IPS DF 6.9 (cell line): ENCODE data around the gene CHCHD6.

Experiments used
- DNase-seq: peaks from one replicate; pipeline ENCODE4 v3.0.0-alpha.2; 2013; ENCODE audit warnings: low read depth, low spot score
- H3K27ac ChIP-seq: one replicate; pipeline ENCODE4 v1.5.1; 2013; ENCODE audit warnings: low read length, control low read depth
- H3K27me3 ChIP-seq: 2 replicates; pipeline ENCODE4 v1.6.1; 2013; ENCODE audit warnings: mild to moderate bottlenecking, low read length; ENCODE audit not compliant: control insufficient read depth, insufficient read depth
- H3K36me3 ChIP-seq: 2 replicates; pipeline ENCODE4 v1.6.1; 2013; ENCODE audit warnings: low read length; ENCODE audit not compliant: control insufficient read depth, insufficient read depth
- H3K4me1 ChIP-seq: 2 replicates; pipeline ENCODE4 v1.6.1; 2013; ENCODE audit warnings: low read length; ENCODE audit not compliant: control insufficient read depth, insufficient read depth
- H3K4me3 ChIP-seq: 2 replicates; pipeline ENCODE4 v1.5.1; 2013; ENCODE audit warnings: mild to moderate bottlenecking, low read length
- H3K9me3 ChIP-seq: 2 replicates; pipeline ENCODE4 v1.6.1; 2013; ENCODE audit warnings: low read length, inconsistent platforms; ENCODE audit not compliant: control insufficient read depth, insufficient read depth
- WGBS: extraction: QIAGEN DNeasy Blood & Tissue Kit; methylation state at CpG from one replicate; pipeline ENCODE4 v1.1.7; 2013; ENCODE audit warnings: mixed read lengths, missing lambda C conversion rate; ENCODE audit not compliant: insufficient read length, insufficient coverage; 5-methylcytosine and 5-hydroxymethylcytosine counted together

CHCHD6 gene

DNA sequence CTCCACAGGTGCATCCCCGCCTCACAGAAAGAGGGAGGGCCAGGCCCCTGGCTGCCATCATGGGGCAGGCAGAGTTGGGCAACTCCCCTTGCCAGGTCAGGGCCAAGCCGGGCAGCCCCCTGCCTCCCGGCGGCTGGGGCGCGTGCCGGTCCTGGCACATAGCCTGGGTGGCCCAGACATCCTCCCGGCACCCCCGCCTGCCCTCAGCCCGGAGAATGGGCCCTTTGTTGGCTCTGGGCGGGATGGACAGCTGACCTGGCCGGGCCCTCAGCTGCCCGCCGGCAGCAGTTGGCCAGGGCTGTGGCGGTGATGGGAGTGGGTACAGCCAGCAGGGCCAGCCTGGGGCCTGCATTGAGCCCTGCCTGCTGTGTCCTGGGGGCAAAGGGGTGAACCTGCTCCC, 295.3 kb downstream of the CHCHD6 start:
- no peak for DNase-seq
- Histone ChIP-seq H3K36me3 (no peaks in the 10 kb centered on the region), H3K4me1 (peaks cover 11% of the 10 kb centered on the region), H3K27ac (no peak overlapping the region), H3K9me3 (no peaks in the 10 kb centered on the region), H3K4me3 (no peak overlapping the region), H3K27me3 (no peaks in the 10 kb centered on the region)
- no CpG with 5 or more reads among the region's 15 CpGs for WGBS

- DNase-seq: no peak
- peaks cover 11% of the 10 kb centered on the region for H3K4me1 ChIP-seq
- H3K27ac ChIP-seq: no peak overlapping the region
- H3K4me3 ChIP-seq: no peak overlapping the region
- no CpG with 5 or more reads among the region's 15 CpGs for WGBS
- H3K27me3 ChIP-seq: no peaks in the 10 kb centered on the region
- H3K9me3 ChIP-seq: no peaks in the 10 kb centered on the region
- H3K36me3 ChIP-seq: no peaks in the 10 kb centered on the region; the same call in 1 of the 2 replicates
Measured at GRCh38 chr3:127000119-127000518, 296.1 kb downstream of the CHCHD6 start.

- no CpG with 5 or more reads among the region's 12 CpGs for WGBS
- Histone ChIP-seq H3K4me1 (peaks cover 11% of the 10 kb centered on the region), H3K27ac (no peak overlapping the region), H3K4me3 (no peak overlapping the region), H3K27me3 (no peaks in the 10 kb centered on the region), H3K36me3 (no peaks in the 10 kb centered on the region; the same call in 1 of the 2 replicates), H3K9me3 (no peaks in the 10 kb centered on the region)
- DNase-seq: no peak
Measured at GRCh38 chr3:127000761-127001160, 296.7 kb downstream of the CHCHD6 start.

GRCh38 chr3:127001486-127002194, 297.6 kb downstream of the CHCHD6 start:
- H3K27ac ChIP-seq: no peak overlapping the region

DNA sequence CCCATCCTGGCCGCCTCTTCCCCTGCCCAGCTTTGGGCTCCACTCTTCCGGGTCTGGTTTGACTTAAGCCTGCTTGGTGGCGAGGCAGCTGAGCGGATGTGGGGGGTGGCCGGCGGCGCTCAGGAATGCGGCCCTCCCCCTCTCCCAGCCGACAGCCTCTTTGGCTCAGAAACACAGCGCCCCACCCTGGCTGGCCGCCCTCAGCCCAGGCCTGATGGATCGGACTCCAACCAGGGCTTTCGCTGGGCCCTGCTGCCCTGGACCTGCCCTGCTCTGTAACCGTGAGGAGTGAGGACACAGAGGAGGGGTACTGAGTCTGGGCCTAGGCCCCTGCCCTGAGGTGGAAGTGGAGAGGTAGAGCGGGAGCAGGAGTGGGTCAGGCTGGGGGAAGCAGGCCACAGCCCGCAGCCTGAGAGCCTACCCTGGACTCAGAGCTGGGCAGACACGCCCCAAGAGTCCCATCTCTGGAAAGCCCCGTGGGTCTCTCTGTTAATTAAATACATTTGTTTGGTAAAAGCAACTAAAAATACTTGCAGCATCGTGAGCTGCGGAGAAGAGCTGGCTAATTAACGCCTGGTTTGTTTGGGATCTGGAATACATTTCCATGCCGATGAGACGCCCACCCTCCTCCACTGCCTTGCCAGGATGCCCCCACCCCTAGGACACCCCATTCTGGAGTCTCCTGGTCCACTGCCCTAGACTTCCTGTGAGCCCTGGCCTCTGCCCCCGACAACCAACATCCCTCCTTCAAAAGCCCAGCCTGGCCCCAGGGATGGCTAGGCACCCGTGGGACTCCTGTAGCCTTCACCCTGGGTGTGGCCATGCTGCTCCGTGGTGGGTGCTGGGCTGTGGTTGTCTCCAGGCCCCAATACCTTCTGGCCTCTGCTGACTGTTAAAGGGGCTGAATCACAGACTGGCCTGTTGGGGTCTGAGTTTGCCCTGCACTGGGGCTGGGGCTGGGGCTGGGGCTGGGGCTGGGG, 298.4 kb downstream of the CHCHD6 start:
- H3K36me3 ChIP-seq: peaks cover 3% of the 10 kb centered on the region
- H3K9me3 ChIP-seq: no peaks in the 10 kb centered on the region
- no peak overlapping the region for H3K27ac ChIP-seq
- WGBS: no CpG with 5 or more reads among the region's 26 CpGs
- no peak overlapping the region for H3K4me3 ChIP-seq
- peak; percentile 70 for DNase-seq
- peaks cover 11% of the 10 kb centered on the region for H3K4me1 ChIP-seq
- no peaks in the 10 kb centered on the region for H3K27me3 ChIP-seq

More at GRCh38 chr3:127001486-127002194, 297.6 kb downstream of the CHCHD6 start:
- no peaks in the 10 kb centered on the region for H3K9me3 ChIP-seq
- peaks cover 3% of the 10 kb centered on the region; the same call in 1 of the 2 replicates for H3K36me3 ChIP-seq
- no peak for DNase-seq
- WGBS: no CpG with 5 or more reads among the region's 23 CpGs
- H3K27me3 ChIP-seq: no peaks in the 10 kb centered on the region
- H3K4me1 ChIP-seq: peaks cover 11% of the 10 kb centered on the region
- no peak overlapping the region for H3K4me3 ChIP-seq

DNA sequence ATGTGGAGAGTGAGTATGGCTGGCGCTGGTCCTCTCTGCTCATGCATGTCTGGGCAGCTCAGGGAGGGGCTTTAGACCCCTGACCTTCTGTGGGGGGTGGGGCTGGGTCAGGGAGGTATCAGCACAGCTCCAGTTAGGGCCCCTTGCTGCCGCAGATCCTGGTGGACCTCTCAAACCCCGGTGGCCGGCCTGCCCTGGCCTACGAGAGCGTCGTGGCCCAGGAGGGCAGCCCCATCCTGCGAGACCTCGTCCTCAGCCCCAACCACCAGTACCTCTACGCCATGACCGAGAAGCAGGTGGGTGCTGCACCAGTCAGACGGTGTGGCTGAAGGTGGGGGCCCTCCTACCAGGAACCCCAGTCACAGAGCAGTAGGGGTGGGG, 299.1 kb downstream of the CHCHD6 start:
- WGBS: no CpG with 5 or more reads among the region's 12 CpGs
- peaks cover 9% of the 10 kb centered on the region for H3K36me3 ChIP-seq
- no peaks in the 10 kb centered on the region for H3K9me3 ChIP-seq
- H3K27me3 ChIP-seq: no peaks in the 10 kb centered on the region
- H3K4me1 ChIP-seq: peaks cover 11% of the 10 kb centered on the region
- DNase-seq: no peak
- H3K27ac ChIP-seq: no peak overlapping the region
- no peak overlapping the region for H3K4me3 ChIP-seq

GRCh38 chr3:127003601-127004280, 299.7 kb downstream of the CHCHD6 start:
- Histone ChIP-seq H3K4me3 (no peak overlapping the region), H3K27ac (no peak overlapping the region), H3K9me3 (no peaks in the 10 kb centered on the region), H3K36me3 (peaks cover 11% of the 10 kb centered on the region), H3K4me1 (peaks cover 9% of the 10 kb centered on the region), H3K27me3 (no peaks in the 10 kb centered on the region)
- DNase-seq: no peak
- WGBS: no CpG with 5 or more reads among the region's 7 CpGs

- DNase-seq: no peak
- WGBS: no CpG with 5 or more reads among the region's 32 CpGs
- Histone ChIP-seq H3K4me3 (no peak overlapping the region), H3K9me3 (no peaks in the 10 kb centered on the region), H3K27me3 (no peaks in the 10 kb centered on the region), H3K4me1 (peaks cover 9% of the 10 kb centered on the region), H3K27ac (no peak overlapping the region), H3K36me3 (peaks cover 11% of the 10 kb centered on the region)
Measured at GRCh38 chr3:127004641-127005397, 300.8 kb downstream of the CHCHD6 start.

GRCh38 chr3:127005864-127006500, 301.9 kb downstream of the CHCHD6 start:
- WGBS: no CpG with 5 or more reads among the region's 17 CpGs

More at GRCh38 chr3:127005864-127006500, 301.9 kb downstream of the CHCHD6 start:
- H3K27ac ChIP-seq: no peak overlapping the region
- no peak for DNase-seq
- peaks cover 9% of the 10 kb centered on the region for H3K4me1 ChIP-seq
- no peaks in the 10 kb centered on the region for H3K9me3 ChIP-seq
- H3K36me3 ChIP-seq: peaks cover 15% of the 10 kb centered on the region
- no peaks in the 10 kb centered on the region for H3K27me3 ChIP-seq
- no peak overlapping the region for H3K4me3 ChIP-seq
